ENCODE results near the gene CNKSR3.

Gene CNKSR3

GRCh38 chr6:154427446-154427845, 83.0 kb downstream of the CNKSR3 start:
- ChIA-PET CTCF (interaction anchor here (0.9 to 1.3 kb wide), 3 partner anchors 10 to 27 kb away, joined by 3 to 4 read pairs (median 3); no protein-coding TSS in a partner anchor), POLR2A (no interaction called here)
- TF ChIP-seq CTCF (IDR thresholded peaks at IDR 0.05; ENCODE audit: control extremely low read depth, extremely low read depth, low read depth, missing control alignments): no peak
- DNase-seq (ENCODE audit: extremely low spot score): no peak

GRCh38 chr6:154426997-154427396, 83.5 kb downstream of the CNKSR3 start:
- ChIA-PET CTCF (interaction anchor here (0.9 to 1.2 kb wide), 2 partner anchors 9 to 11 kb away, joined by 3 to 4 read pairs; no protein-coding TSS in a partner anchor), POLR2A (no interaction called here)
- DNase-seq (ENCODE audit: extremely low spot score): no peak
- no peak for TF ChIP-seq CTCF (IDR thresholded peaks at IDR 0.05; ENCODE audit: control extremely low read depth, extremely low read depth, low read depth, missing control alignments)

GRCh38 chr6:154425034-154425433, 85.5 kb downstream of the CNKSR3 start:
- ChIA-PET CTCF (no interaction called here), POLR2A (no interaction called here)
- DNase-seq (ENCODE audit: extremely low spot score): no peak
- TF ChIP-seq CTCF (IDR thresholded peaks at IDR 0.05; ENCODE audit: control extremely low read depth, extremely low read depth, low read depth, missing control alignments): no peak

- CTCF ChIA-PET: no interaction called here
- no peak for DNase-seq (ENCODE audit: extremely low spot score)
- no peak for TF ChIP-seq CTCF (IDR thresholded peaks at IDR 0.05; ENCODE audit: control extremely low read depth, extremely low read depth, low read depth, missing control alignments)
- POLR2A ChIA-PET: no interaction called here
These were observed 96.3 kb downstream of the CNKSR3 start for GRCh38 chr6:154414021-154414813.

GRCh38 chr6:154412106-154412820, 98.2 kb downstream of the CNKSR3 start:
- ChIA-PET POLR2A (no interaction called here), CTCF (interaction anchor here (1.1 kb wide), 1 partner anchor 17 kb away, joined by 3 read pairs; no protein-coding TSS in a partner anchor)
- no peak for DNase-seq (ENCODE audit: extremely low spot score)
- TF ChIP-seq CTCF (IDR thresholded peaks at IDR 0.05; ENCODE audit: control extremely low read depth, extremely low read depth, low read depth, missing control alignments): no peak

GRCh38 chr6:154411076-154411475, 99.4 kb downstream of the CNKSR3 start:
- no peak for DNase-seq (ENCODE audit: extremely low spot score)
- no peak for TF ChIP-seq CTCF (IDR thresholded peaks at IDR 0.05; ENCODE audit: control extremely low read depth, extremely low read depth, low read depth, missing control alignments)
- CTCF ChIA-PET: interaction anchor here (1.1 kb wide), 1 partner anchor 18 kb away, joined by 3 read pairs; no protein-coding TSS in a partner anchor
- POLR2A ChIA-PET: no interaction called here
